GM19238 (cell line): ENCODE results near the gene FILIP1L.

Experiments
- DNase-seq: peaks from one replicate; pipeline ENCODE4 v3.0.0; 2011; ENCODE audit warnings: low spot score; ENCODE audit not compliant: insufficient read length

FILIP1L gene

DNA sequence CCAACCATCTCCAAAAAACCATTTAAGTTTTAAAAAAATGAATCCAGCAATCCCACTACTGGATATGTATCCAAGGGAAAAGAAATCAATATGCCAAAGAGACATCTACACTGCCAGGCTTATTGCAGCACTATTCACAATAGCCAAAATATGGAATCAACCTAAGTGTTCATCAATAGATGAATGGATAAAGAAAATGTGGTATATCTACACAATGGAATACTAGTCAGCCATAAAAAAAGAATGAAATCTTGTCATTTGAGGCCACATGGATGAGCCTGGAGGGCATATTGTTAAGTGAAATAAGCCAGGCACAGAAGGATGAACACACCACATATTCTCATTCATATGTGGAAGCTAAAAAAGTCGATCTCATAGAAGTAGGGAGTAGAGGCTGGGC lies 136.1 kb downstream of the FILIP1L start:
- no peak for DNase-seq

DNA sequence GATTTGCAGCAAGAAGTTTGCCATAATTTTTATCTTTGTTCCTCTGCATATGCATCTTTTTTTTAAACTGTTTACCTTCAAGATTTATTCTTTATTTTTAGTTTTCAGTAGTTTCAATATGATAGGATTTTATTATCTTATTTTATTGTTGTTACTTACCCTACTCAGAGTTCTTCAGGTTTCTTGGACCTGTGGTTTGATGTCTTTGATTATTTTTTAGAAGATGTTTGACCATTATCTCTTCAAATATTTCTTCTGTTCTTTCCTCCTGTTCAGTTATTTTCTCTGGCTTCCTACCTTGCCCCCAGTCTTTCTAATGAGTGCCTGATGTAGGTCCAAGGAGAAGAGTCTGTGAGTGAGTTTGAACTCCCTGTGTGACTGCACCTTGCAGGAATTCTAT lies 137.7 kb downstream of the FILIP1L start:
- DNase-seq: no peak

- DNase-seq: no peak
Measured at GRCh38 chr3:99974989-99975388, 139.3 kb downstream of the FILIP1L start.

- DNase-seq: no peak
Measured at GRCh38 chr3:99972380-99973104, 141.8 kb downstream of the FILIP1L start.

GRCh38 chr3:99971761-99972160 lies 142.5 kb downstream of the FILIP1L start:
- no peak for DNase-seq

GRCh38 chr3:99970198-99970597 lies 144.1 kb downstream of the FILIP1L start:
- no peak for DNase-seq

DNA sequence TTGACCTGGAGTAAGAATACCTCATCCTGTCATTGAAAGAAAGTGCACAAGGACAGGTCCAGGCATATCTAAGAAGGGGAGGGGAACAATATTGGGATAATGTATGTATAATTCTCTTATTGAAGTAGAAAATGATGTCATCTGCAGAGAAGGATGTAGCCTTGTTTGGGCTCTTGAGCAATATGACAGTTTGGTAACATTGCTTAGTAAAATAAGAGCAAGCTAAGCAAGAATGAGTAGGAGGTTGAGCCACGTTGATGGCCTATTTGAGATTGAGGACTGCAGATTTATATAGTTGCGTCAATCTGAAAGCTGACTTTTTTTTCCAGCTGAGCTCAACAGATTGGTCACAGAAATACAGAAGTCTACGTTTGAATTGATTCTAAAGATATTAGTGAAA lies 145.2 kb downstream of the FILIP1L start:
- no peak for DNase-seq

- no peak for DNase-seq
Measured at GRCh38 chr3:99967796-99968195, 146.5 kb downstream of the FILIP1L start.

DNA sequence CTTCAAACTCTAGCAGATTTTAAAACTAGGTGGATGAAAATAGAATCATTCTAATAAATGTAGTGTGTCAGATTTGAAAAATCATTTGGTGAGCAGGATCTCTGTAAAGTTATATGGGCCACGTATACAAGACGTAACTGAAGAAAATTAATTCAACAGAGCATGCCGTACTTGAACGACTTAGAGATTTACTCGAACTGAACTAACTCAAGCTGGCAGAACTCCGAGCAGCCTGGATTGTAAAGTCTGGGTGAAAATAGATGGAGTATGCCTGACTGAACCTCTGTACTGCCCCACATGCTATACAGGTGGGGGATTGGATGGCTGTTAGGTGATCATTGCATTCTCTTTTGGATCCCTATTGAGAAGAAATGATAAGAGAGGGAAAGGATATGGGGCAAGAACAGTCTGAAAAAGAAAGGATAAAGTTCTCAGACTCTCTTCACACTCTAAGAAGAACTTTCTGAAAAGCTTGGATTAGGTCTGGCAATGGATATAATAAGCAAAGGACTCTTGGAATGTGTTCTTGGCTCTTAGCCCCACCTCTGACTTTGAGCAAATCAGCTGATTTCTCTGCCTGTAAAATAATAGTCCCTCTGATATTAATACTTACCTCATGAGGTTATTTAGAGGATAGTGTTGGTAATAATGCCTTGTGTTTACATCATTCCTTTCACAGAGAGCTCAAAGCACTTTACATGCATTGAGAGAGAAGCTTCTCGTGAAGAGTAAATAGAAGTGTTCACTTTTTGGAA lies 147.5 kb downstream of the FILIP1L start:
- no peak for DNase-seq

DNA sequence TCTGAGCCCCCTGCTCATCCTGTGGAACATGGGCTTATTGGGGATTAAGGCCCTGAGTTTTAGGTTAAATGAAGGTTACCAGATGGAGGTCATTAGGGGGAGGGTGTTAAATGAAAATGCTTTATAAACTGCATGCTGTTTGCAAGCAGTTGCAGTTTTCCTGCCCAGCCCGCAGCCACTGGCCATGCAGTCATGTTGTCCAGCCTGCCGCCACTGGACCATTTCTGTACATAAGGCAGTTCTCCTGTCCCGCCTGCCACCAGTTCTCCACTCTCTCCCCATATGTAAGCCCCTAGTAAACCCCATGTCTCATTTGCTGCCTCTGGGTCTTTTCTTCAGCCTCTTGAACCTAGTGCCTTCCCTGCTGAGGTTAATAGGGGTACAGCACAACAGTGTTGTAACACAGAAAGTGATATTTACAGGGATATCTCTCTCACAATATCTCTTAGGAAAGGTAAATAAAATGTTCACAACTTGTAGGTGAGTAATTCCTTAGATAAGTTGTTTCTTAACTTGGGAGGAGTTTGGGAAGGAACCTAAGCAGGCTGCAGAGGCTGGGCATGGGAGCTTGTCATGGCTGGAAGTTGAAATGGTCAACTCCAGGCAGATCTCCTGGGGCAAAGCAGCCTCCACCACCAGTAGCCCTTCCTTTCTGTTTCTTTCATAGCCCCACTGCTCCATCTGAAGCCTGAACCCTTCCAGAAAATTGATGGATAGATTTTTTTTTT lies 148.5 kb downstream of the FILIP1L start:
- no peak for DNase-seq

- no peak for DNase-seq
Measured at GRCh38 chr3:99965077-99965476, 149.2 kb downstream of the FILIP1L start.

GRCh38 chr3:99962703-99963102 lies 151.6 kb downstream of the FILIP1L start:
- no peak for DNase-seq

- DNase-seq: no peak
Measured at GRCh38 chr3:99961756-99962515, 152.4 kb downstream of the FILIP1L start.

DNA sequence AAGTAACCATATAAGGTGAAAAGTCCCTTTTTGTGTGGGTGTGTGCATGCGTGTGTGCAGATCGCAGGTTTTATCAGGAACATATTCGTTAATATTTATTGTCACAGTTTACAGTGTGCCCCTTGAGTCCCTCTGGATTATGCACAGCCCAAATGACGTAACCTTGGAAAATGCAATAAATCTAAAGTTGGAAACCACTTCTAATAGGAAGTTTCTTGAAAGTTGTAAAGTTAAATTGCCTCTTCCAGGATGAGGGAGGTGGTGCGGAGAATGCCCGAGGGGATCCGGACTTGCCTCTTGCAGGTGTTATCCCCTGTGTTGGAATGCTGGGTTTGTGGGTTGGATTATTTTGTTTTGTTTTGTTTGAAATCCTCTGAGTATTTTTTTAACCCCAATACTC lies 153.4 kb downstream of the FILIP1L start:
- no peak for DNase-seq

GRCh38 chr3:99960123-99960878 lies 154.0 kb downstream of the FILIP1L start:
- no peak for DNase-seq

- no peak for DNase-seq
Measured at GRCh38 chr3:99958222-99958912, 155.9 kb downstream of the FILIP1L start.

DNA sequence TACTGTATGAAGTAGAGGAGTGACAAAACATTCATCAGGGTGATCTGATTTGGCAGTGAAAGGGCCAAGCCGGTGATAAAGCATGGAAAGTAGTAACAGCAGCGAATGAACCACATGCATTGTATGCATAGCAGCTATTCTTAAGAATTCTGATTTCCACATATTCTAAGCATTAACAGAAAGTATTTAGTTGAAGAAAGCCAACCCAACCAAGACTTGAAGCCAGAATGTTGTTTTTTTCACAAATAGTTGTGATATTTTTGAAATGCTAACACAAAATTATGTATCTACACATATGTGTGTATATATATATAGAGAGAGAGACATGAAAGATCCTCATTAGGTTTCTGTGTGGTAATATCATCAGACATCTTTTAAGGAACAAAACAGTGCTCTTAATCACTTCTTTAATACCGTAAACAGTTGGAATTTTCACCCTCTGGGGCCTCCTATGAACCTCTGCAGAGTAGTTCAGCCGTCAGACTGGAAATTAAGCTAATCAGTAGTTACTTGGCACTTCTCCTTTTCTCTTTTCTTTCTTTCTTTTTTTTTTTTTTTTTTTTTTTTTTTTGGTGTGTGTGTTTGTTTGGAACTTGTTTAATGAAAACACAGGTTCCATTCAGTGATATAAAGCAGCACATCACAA lies 157.0 kb downstream of the FILIP1L start:
- DNase-seq: no peak

DNA sequence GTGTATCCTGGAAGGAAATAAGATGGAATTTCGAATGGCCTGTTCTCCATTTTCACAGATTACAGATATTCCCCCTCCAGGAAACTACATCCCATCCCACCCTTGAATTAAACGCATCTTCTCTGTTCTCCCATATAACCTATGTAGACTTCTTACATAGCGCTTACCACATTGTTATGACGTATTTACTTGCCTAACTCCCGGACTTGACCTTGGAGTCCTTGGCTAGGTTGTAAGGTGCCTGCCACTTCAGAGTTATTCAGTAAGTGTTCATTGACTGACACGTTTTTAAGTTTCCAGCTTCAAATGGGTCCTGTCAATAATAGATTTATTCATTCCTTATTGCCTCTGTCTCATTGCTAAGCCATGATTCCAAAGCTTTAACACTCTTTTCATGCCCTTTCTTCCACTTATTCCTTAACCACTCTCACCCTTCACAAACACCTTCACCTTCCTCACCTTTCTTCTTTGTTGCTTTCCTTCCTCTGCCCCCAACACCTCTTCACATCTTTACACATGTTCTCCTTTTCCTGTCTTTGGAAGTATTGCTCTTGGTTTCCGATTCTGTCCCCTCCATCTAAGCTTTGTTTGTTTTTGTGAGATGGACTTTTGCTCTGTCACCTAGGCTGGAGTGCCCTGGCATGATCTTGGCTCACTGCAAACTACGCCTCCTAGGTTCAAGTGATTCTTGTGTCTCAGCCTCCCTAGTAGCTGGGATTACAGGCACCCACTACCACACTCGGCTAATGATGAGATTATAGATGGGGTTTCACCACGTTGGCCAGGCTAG lies 158.3 kb downstream of the FILIP1L start:
- DNase-seq: no peak
